EL (cell line): Measurements from ENCODE around the gene TBX19.
"Not testable (repeated sequence)": the region's sequence is repeated elsewhere in the genome, so short reads cannot be mapped to it uniquely, and the experiment has no call there.

Experiments
- DNase-seq: peaks from one replicate; pipeline ENCODE4 v3.0.0-alpha.2; 2016

The TBX19 gene

DNA sequence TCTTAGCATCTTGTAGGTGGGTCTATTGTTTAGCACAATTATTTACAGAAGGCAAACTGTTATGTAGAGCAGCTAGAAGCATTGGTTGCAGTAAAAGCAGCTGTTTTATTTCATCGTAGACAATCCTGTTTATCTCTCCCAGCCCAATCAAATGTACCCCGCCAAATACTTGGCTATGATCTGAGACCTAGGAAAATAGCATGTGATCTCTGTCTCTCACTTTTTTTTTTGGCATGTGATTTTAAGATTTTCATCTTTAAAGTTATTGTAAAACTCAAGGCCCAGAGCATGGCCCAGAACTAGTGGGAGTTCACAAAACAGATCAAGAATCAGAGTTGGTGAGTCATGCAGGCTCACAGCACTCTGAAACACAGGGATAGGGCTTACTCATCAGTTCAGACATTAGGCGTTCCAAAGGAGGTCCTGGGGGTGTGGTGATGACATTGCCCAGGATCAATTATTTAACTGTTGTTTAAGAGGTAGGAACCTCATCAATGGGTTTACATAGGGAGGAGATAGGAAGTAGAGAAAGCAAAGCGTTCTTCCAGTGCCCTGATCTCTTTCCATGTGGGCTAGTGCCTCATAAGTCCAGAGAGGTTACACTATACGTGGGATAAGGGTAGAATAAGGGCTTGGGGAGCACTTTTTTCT lies 40.2 kb downstream of the TBX19 start:
- peak; percentile 88 for DNase-seq

DNA sequence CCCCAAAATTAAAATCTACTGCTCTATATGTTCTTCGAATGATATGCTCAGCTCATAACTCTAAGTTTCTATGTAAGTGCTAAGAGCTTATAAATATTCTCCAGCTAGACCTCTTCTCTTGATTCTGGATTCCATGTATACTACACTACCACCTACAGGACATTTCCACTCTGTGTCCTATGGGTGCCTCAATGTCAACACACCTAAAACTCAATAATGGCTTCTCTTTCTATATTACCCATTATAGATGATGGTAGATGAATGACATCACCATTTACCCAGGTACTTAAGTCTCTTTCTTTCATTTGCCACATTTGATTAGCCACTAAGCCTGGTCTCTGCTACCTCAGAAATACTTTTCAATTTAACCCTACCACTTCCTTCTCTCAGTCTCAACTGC lies 41.3 kb downstream of the TBX19 start:
- DNase-seq, result peak; percentile 45

DNA sequence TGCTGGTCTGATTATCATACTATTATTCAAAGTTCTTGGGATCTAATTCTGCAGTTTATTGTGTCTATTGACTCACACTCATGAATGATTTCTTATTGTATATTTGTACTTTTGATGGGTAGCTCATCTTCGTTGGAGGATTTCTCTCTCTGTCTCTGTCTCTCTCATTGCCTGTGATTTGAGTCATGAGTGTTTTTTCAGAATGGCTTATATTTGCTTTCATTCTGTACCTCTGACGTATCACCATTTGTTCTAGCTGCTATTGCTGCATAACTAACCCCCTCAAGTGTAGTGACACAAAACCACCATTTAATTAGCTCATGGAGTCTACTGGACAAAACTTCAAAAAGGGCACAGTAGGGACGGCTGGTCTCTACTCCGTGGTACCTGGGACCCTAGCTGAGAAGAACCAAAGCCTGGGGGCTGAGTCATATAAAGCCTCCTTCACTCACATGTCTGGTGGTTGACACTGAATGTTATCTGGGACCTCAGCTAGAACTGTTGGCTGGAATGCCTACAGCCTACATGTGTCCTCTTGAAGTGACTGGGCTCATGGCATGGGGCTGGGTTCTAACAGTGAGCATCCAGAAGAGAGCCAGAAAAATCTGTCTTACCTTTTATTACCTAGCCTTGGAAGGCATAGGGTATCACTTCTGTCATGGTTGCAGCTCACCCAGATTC lies 44.2 kb downstream of the TBX19 start:
- DNase-seq, result no peak

DNA sequence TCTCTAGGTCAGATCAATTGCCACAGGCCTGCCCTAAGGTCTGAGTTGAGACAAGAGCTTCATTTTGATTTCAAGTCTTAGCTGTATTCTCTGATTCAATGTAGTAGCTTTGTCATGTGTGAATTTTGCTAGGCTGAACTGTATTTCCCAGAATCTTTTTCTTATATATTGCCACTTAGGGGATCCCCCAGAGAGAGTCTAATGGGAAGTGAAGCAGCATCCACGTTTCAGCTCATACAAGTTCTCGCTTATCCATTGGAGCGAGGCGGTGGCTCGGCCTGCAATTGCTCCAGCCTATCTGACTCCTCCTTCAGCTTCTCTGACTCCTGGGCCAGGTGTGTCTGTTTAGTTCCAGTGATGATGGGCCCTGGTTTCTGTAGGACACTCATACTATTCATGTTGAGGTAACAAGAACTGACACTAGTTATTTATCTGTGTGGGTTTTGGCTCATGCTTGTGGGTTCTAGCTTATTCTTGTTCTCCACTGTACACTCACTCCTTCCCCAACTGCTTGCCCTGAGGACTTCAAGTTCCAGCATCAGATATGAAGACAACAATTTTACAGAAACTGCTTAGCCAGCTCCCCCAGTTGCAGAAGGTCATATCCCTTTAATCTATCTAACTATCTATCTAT lies 48.2 kb downstream of the TBX19 start:
- no peak for DNase-seq

DNA sequence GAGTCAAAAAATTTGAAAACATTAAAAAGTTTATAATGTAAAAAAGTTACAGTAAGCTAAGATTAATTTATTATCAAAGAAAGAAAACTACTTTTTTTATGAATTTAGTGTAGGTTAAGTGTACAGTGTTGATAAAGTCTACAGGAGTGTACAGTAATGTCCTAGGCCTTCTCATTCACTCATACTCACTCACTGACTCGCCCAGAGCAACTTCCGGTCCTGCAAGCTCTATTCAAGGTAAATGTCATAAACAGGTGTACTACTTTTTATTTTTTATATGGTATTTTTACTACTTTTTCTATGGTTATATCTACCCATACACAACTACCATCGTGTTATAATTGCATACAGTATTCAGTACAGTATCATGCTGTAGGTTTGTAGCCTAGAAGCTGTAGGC lies 49.6 kb downstream of the TBX19 start:
- DNase-seq, result no peak

DNA sequence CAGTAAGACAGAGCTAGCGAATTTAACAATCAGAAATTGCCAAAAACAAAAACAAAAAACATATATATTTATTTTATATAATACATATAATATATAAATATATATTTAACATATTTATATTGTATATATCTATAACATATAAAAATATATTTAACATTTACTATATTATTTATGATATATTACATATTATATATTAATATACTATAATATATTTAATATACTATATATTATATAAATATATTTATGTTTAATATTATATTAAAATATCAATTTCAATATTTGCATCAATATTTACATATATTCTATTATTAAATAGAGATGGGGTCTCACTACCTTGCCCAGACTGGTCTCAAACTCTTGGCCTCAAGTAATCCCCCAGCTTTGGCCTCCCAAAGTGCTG lies 50.9 kb downstream of the TBX19 start:
- DNase-seq, result no peak

DNA sequence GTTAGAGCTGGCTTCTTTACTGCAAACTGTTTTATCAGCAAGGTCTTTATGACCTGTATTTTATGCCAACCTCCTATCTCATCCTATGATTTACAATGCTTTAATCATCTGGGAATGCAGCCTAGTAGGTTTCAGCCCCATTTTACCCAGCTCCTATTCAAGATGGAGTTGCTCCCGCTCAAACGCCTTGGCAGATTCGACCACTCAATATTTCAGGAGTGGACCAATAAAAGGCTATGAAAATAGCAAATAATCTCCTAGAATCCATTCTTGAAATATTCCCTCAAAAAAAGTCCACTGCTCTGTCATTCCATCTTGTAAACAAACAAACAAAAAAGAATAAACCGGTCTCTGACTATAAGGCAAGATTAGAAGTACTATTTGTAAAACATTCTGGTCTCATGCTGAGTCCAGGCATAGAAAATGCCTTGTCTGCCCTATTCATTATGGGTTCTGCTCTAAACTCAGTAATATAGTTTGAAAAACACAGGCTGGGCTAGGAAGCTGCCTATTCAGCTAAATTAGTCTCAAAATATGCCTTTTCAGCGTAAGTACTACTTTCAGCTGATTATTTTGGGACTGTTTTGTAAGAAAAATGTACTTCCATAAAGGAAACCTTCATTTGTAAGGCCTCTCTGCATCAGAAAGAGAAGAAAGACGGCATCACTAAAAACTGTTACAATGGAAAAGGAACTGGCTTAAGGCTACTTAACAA lies 53.0 kb downstream of the TBX19 start:
- no peak for DNase-seq

DNA sequence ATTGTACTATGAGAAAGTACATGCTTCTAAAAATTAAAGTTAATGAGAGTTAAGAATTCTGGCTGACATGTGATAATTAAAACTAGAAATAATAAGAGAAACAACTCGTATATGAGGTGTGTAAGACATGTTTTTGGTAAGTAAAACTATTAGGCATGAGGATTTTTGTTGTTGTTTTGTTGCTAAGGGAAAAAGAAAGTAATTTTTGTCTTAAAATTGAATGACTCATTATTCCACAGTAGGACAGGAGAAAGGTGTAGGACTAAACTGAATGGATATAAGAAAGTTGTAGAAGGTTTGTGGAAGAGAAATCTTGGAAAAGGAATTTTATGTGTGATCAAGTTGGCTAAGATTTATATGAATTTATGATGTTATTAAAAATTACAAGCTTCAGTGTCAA lies 54.8 kb downstream of the TBX19 start:
- no peak for DNase-seq

DNA sequence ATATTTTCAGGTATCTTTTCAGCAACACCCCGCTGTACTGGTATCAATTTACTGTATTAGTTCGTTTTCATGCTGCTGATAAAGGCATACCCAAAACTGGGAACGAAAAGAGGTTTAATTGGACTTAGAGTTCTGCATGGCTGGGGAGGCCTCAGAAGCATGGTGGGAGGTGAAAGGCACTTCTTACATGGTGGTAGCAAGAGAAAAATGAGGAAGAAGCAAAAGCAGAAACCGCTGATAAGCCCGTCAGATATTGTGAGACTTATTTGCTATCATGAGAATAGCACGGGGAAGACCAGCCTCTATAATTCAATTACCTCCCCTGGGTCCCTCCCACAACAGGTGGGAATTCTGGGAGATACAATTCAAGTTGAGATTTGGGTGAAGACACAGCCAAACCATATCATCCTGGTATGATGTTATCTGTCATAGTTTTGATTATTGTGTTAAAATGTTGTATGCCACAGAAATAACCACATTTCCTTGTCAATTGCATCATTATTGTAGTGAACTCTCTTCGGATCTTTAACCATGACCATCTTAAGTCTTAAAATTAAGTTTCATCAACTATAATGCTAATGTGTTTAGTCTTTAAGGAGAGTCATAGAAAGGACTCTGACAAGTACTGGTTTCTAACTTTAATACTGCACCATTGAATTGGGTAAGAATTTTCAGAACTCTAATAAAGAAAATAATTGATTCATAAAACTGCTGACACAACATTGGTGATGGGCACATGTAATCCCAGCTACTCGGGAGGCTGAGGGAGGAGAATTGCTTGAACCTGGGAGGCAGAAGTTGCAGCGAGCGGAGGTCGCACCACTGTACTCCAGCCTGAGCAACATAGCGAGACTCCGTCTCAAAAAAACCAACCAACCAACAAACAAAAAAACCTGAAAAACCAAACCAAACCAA lies 58.2 kb downstream of the TBX19 start:
- no peak for DNase-seq

DNA sequence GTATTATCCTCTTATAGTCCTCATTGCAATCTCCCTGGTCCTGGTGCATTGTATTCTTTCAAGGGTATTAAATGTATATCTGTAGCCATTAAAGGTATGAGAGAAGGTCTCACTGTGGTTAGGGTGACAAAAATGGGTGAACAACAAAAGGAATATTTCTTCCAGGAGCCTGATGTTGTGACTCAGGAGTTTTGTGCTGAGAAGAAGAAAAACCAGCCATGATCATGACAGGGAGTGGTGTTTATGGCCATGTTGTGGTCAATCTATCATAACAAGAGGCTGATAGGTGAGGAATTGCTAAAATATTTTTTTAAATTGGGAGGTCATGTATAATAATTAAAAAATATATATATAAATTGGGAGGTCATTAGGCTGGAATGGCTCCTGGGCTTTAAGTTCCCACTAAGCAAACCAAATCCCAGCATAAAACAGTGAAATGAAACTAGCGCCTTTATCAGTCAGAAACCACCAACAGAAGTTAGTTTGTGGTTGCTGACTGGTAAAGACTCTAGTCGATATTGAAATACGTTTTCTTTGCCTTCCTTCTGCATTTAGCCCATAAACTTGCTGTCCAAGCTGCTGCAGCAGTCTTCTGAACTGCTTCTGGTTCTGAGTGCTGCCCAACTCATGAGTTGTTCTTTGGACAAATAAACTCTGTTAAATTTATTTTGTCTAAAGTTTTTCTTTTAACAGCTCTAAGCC lies 60.3 kb downstream of the TBX19 start:
- no peak for DNase-seq

DNA sequence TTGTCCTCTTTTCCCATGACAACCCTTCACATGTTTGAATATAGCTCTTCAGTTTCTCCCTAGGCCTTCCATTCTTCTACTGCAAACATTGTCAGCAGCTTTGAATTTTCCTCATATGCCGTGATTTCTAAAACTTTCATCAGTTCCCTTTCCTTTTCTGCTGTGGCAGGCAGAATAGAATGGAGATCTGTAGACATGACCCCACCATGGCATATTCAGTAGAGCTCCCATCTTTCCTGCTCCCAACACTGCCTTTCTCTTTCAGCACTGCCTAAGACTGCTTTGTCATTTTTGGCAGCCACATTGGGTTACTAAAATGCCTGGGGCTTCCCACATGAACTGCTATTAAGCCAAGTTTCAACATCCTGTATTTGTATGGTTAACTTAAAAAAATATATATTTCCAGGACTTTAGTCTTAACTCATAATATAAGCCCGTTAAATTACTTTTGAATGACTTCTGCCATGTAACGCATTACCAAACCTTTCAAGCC lies 60.9 kb downstream of the TBX19 start:
- peak; percentile 66 for DNase-seq

DNA sequence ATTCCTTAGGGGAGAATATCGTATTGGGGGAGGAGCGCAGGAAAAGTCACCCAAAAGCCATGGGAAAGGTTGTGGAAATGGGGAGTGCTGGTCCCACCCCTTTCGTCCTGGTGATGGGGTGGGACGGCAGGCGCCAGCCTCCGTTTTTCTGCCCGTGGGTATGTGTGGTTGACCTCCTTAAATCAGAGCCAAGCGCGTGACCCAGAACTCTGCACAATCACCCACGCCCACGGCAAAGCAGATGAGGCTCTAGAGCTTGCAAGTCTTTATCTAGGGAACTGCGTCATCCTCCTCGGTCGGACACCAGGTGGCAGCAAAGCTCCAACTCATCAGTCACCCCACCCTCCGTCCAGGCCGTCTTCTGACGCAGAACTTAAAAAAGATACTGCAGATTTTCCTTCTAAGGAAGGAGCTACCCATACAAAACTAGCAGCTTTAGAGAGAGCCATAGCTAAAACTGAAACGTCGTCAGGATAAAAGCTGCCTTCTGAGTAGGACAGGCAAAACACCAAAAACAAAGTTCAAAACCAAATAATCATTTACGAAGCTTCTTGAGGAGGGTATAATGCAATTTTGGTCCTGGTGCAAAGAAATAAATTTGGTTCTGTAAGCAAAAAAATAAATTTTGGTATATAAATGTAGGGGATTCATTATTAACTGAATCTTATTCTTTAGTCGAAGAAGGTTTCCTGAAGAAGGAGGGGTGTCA lies 62.0 kb downstream of the TBX19 start:
- DNase-seq, result peak; percentile 83

DNA sequence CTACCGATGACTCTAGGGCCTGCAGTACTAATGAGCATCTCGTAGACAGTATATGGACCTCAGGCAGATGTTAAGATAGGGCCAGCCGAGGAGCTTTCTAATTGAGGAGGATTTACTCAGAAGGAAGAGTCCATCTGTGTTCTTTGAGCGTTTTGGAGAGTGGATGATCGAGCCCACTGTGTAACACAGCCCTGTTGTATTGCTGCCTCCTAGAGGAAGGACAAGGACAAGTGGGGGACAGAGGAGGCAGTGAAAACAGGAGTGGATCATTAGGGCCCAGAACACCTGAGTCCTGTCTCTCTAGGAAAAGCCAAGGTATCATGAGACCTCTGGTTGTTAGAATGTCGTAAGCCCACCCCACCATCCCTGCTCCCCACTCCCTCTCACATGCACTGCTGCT lies 62.9 kb downstream of the TBX19 start:
- DNase-seq, result peak; percentile 11

DNA sequence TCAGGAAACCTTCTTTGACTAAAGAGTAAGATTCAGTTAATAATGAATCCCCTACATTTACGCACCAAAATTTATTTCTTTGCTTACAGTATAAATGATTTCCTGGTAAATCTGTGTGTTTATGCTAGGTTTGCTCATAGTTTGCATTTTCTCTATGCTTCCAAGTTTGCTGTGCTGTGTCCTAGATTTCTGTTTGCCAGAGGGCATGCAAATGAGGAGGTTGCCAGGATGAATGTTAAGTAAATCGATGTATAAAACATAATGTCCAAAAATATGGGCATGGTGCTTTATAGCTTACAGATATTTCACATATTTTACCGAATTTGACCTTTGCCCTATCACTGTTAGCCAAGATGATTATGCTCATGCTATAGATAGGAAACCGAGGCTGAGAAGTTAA lies 63.8 kb downstream of the TBX19 start:
- no peak for DNase-seq

DNA sequence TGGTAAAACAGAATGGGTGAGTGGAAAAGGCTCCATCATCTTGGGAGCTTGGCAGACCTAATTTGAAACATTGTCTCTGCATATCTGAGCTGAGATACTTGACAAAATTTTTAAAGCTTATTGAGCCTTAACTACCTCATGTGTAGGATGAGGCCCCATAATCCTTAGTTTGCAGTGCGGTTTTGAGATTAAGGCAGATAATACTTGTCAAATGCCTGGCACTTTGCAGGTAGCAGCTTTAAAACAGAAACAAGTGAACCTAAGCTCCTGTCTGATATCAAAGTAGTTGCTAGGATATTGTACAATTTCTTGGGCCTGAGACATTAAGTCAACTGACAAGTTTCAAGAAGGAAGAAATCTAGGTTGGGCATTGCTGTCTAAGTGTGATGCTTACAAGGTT lies 65.3 kb downstream of the TBX19 start:
- no peak for DNase-seq

DNA sequence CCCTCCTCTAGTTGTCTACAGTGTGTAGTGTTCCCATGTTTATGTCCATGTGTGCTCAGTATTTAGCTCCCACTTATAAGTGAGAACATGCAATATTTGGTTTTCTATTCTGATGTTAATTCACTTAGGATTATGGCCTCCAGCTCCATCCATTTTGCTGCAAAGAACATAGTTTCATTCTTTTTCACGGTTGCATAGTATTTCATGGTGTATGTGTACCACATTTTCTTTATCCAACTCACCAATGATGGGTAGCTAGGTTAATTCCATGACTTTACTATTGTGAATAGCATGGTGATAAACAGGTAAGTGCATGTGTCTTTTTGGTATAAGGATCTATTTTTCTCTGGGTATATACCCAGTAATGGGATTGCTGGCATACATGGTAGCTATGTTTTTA lies 67.0 kb downstream of the TBX19 start:
- no peak for DNase-seq

DNA sequence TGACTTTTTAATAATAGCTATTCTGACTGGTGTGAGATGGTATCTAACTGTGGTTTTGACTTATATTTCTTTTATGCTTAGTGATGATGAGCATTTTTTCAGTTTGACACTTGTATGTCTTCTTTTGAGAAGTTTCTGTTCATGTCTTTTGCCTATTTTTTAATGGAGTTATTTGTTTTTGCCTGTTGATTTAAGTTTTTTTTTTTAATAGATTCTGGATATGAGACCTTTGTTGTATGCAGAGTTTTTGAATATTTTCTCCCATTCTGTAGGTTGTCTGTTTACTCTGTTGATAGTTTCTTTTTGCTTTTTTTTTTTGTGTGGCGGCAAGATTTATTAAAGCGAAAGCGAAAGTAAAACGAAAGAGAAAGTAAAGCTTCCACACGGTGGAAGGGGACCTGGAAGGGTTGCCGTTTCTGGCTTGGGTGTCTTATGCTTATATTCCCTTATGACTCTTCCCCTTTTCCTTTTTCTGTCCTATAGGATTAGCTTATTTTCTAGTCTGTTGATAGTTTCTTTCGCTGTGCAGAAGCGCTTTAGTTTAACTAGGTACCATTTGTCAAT lies 67.6 kb downstream of the TBX19 start:
- DNase-seq, result peak; percentile 8

DNA sequence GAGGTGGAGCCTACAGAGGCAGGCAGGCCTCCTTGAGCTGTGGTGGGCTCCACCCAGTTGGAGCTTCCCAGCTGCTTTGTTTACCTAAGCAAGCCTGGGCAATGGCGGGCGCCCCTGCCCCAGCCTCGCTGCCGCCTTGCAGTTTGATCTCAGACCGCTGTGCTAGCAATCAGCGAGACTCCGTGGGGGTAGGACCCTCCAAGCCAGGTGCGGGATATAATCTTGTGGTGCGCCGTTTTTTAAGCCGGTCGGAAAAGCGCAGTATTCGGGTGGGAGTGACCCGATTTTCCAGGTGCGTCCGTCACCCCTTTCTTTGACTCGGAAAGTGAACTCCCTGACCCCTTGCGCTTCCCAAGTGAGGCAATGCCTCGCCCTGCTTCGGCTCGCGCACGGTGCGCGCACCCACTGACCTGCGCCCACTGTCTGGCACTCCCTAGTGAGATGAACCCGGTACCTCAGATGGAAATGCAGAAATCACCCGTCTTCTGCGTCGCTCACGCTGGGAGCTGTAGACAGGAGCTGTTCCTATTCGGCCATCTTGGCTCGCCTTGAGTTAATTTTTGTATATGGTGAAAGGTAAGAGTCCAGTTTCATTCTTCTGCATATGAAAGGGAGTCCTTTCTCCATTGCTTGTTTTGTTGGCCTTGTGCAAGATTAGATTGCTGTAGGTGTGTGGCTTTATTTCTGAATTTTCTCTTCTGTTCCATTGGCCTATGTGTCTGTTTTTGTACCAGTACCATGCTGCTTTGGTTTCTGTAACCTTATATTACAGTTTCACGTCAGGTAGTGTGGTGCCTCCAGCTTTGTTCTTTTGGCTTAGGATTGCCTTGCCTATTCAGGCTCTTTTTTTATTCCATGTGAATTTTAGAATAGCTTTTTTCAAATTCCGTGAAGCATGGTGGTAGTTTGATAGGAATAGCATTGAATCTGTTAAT lies 73.9 kb downstream of the TBX19 start:
- DNase-seq, result not testable (repeated sequence)

DNA sequence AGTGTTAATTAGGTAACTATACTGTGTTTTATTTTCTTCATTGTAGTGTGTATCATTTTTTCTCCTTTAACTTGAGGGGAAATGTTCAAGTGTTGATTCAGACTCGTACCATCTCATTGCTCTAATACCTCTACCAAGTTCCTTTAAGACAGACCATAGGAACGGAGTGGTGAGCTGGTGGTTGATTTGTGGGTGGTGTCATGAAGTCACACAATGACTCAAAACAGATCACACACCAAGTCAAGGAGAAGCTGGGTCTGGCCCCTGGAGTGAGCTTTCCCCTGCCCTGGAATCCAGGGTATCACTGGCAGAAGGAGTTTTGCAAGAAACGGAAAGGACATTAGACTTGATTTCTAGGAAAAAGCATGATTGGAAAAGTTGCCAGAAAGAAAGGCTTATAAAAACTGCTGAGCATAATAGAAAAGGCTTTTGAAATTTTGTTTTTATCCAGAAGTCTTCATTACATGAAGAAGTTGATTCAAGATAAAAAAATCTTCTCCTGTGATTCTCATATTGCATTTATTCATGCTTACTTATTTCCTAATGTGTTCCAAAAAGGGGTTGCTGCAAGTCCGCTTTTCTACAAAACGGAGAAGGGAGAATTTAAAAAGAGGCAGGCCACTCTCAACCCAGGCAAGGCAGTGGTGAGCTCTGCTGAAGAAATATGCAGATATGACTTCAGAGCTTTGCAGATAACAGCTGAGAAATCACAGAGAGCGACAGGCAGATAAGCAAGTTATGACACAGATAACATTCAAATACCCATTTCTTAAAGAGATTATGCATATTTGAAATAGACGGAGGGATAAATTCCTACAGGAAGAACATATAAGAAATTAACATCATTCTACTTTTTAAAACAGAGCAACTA lies 79.7 kb downstream of the TBX19 start:
- DNase-seq, result peak; percentile 39
